Keratinocyte (primary cell): ENCODE measurements around the gene C19orf12. TPM values are rescaled to one million over a fixed set of nuclear protein-coding genes. Genes with fewer than 3 reads are reported as not detected.

Source experiments
- DNase-seq: peaks from one replicate; pipeline ENCODE4 v3.0.0-alpha.2; 2011; ENCODE audit warnings: low read depth, missing footprints, low spot score
- FAIRE-seq: peaks from 2 replicates; lab custom pipeline; 2011; peaks lifted over from hg19 to GRCh38; lab: Jason Lieb, UNC
- H2AFZ ChIP-seq: 2 replicates; pipeline ENCODE4 v1.6.0; 2012; ENCODE audit warnings: low read length, control low read depth, inconsistent platforms; ENCODE audit not compliant: control insufficient read depth
- H3K27ac ChIP-seq: 2 replicates; pipeline ENCODE4 v1.5.1; 2011; ENCODE audit warnings: low read length; ENCODE audit not compliant: control insufficient read depth, insufficient read depth
- H3K27me3 ChIP-seq: 3 replicates; pipeline ENCODE4 v1.6.0; 2011; ENCODE audit warnings: low read length; ENCODE audit not compliant: control insufficient read depth, insufficient read depth; ENCODE audit errors: extremely low read depth
- H3K36me3 ChIP-seq, 2 experiments: 2 replicates in 1 of 2; 3 replicates in 1 of 2; pipeline ENCODE4 v1.5.1; 2011; ENCODE audit warnings: low read length in 2 of 2, mild to moderate bottlenecking in 1 of 2; ENCODE audit not compliant: control insufficient read depth in 2 of 2, insufficient read depth in 2 of 2; ENCODE audit errors: extremely low read depth in 1 of 2
- H3K4me1 ChIP-seq: 3 replicates; pipeline ENCODE4 v1.5.1; 2011; ENCODE audit warnings: low read length; ENCODE audit not compliant: control insufficient read depth, insufficient read depth; ENCODE audit errors: extremely low read depth
- H3K4me2 ChIP-seq: 3 replicates; pipeline ENCODE4 v1.6.0; 2011; ENCODE audit warnings: low read depth, low read length; ENCODE audit not compliant: control insufficient read depth, insufficient read depth; ENCODE audit errors: extremely low read depth
- H3K4me3 ChIP-seq, 3 experiments: fragments of 200-600 bp in 1 of 3; sonication (generic) in 1 of 3; 2 replicates in 2 of 3; 3 replicates in 1 of 3; pipeline ENCODE4 v1.5.1; 2011 to 2016; ENCODE audit warnings: low read length in 3 of 3, mild to moderate bottlenecking in 3 of 3, control low read depth in 2 of 3, inconsistent platforms in 1 of 3, low read depth in 1 of 3, mixed read lengths in 1 of 3, mixed run types in 1 of 3, moderate library complexity in 1 of 3; ENCODE audit not compliant: control insufficient read depth in 2 of 3, insufficient read depth in 2 of 3; ENCODE audit errors: extremely low read depth in 1 of 3
- H3K79me2 ChIP-seq: 2 replicates; pipeline ENCODE4 v1.6.0; 2012; ENCODE audit warnings: low read length; ENCODE audit not compliant: control insufficient read depth, insufficient read depth
- H3K9ac ChIP-seq: 3 replicates; pipeline ENCODE4 v1.6.0; 2011; ENCODE audit warnings: low read length; ENCODE audit not compliant: control insufficient read depth, insufficient read depth; ENCODE audit errors: extremely low read depth
- H3K9me1 ChIP-seq: 3 replicates; pipeline ENCODE4 v1.6.0; 2011; ENCODE audit warnings: low read length; ENCODE audit not compliant: control insufficient read depth, insufficient read depth; ENCODE audit errors: extremely low read depth
- H3K9me3 ChIP-seq: 2 replicates; pipeline ENCODE4 v1.5.1; 2012; ENCODE audit warnings: low read depth, low read length; ENCODE audit not compliant: control insufficient read depth
- H4K20me1 ChIP-seq: 3 replicates; pipeline ENCODE4 v1.6.0; 2011; ENCODE audit warnings: low read length; ENCODE audit not compliant: control insufficient read depth, insufficient read depth; ENCODE audit errors: extremely low read depth
- EZH2 ChIP-seq: IDR thresholded peaks from one replicate; pipeline ENCODE4 v1.6.1; 2012; ENCODE audit warnings: inconsistent platforms, mild to moderate bottlenecking, low read length, moderate library complexity
- dilution Hi-C: fragments of 300-500 bp; cut with MboI; formaldehyde crosslinking; loops from one replicate; pipeline ENCODE4 v1.7.0; 2020; ENCODE audit warnings: low sequenced_read_pairs; ENCODE audit not compliant: extremely low pct_ligation_motif_present
- polyA plus RNA-seq, 5 experiments: library from polyadenylated mRNA; depleted of rRNA in 3 of 5; stranded (reverse) in 3 of 5; stranded (forward) in 1 of 5; unstranded in 1 of 5; fragments of >200 nt; gene quantifications; 1 replicate in 1 of 5; 2 replicates in 3 of 5; 3 replicates in 1 of 5; pipeline versions ENCODE4 v1.2.1 to v1.2.3, GENCODE V29; 2011 to 2012; ENCODE audit warnings: missing spikeins in 2 of 5, low read depth in 1 of 5, low replicate concordance in 1 of 5
- TF ChIP-seq, protein P1 (sequence below), 3 experiments: IDR thresholded peaks in 1 of 3; conservative IDR thresholded peaks in 1 of 3; optimal IDR thresholded peaks in 1 of 3; 2 replicates in 2 of 3; 3 replicates in 1 of 3; pipeline versions ENCODE3 to v1.5.1; 2011; ENCODE audit warnings: low read length in 3 of 3, mild to moderate bottlenecking in 3 of 3, moderate library complexity in 2 of 3, control low read depth in 1 of 3, inconsistent platforms in 1 of 3; ENCODE audit not compliant: insufficient read depth in 2 of 3; ENCODE audit errors: extremely low read depth in 1 of 3

C19orf12 gene
- polyA plus RNA-seq, 1 donor (not counting 4 experiments of a cell fraction or from before 2014, with no cell fraction given), result 12.3 TPM

DNA sequence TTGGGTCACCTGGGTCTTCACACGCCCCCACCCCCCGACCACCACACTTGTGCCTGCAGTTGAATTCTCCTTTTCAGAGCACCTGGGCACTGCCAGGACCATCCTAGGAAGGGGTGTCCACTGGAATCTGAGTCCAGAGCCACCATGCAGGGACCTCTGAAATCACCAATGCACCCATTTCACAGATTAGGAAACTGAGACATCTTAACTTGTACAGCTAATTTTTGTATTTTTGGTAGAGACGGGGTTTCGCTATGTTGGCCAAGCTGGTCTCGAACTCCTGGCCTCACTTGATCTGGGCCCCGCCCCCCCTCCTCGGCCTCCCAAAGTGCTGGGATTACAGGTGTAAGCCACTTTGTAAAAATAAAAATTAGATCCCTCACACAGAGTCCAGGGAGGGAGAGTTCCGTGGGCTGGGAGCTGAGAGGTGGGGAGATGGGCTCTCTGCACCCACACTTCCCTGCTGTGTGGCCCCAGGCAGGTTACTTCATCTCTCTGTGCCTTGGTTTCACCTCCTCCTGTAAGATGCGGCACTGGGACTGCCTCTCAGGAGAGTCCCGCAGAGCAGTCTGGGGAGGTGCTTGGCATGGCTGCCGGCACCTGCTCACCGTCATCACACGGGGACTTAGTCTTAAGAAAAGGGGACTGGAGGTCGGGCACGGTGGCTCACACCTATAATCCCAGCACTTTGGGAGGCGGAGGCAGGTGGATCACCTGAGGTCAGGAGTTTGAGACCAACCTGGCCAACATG, 45.9 kb upstream of the C19orf12 start:
- FAIRE-seq (no peak), DNase-seq (no peak)
- H3K79me2 ChIP-seq, result no peaks in the 10 kb centered on the region
- no peaks in the 10 kb centered on the region for H4K20me1 ChIP-seq
- no peak overlapping the region for H2AFZ ChIP-seq
- no peaks in the 10 kb centered on the region for H3K27me3 ChIP-seq
- no peaks in the 10 kb centered on the region for H3K9me1 ChIP-seq
- TF ChIP-seq EZH2, result no peak
- TF ChIP-seq, protein P1, sequence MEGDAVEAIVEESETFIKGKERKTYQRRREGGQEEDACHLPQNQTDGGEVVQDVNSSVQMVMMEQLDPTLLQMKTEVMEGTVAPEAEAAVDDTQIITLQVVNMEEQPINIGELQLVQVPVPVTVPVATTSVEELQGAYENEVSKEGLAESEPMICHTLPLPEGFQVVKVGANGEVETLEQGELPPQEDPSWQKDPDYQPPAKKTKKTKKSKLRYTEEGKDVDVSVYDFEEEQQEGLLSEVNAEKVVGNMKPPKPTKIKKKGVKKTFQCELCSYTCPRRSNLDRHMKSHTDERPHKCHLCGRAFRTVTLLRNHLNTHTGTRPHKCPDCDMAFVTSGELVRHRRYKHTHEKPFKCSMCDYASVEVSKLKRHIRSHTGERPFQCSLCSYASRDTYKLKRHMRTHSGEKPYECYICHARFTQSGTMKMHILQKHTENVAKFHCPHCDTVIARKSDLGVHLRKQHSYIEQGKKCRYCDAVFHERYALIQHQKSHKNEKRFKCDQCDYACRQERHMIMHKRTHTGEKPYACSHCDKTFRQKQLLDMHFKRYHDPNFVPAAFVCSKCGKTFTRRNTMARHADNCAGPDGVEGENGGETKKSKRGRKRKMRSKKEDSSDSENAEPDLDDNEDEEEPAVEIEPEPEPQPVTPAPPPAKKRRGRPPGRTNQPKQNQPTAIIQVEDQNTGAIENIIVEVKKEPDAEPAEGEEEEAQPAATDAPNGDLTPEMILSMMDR (optimal IDR thresholded peaks at IDR 0.05 in 1 of 3, IDR thresholded peaks at IDR 0.05 in 1 of 3, conservative IDR thresholded peaks at IDR 0.05 in 1 of 3; ENCODE audit: extremely low read depth in 1 of 3, insufficient read depth in 2 of 3, low read length in 3 of 3), result no peak
- H3K36me3 ChIP-seq, result no peaks in the 10 kb centered on the region
- H3K4me3 ChIP-seq, result no peak overlapping the region
- H3K4me2 ChIP-seq, result no peak overlapping the region
- H3K27ac ChIP-seq, result no peak overlapping the region
- no peaks in the 10 kb centered on the region for H3K4me1 ChIP-seq
- no peak overlapping the region for H3K9ac ChIP-seq
- dilution Hi-C loops, result no loop called here
- no peaks in the 10 kb centered on the region for H3K9me3 ChIP-seq

GRCh38 chr19:29759359-29759758, 44.3 kb upstream of the C19orf12 start:
- no peak overlapping the region for H3K27ac ChIP-seq
- H2AFZ ChIP-seq, result no peak overlapping the region
- FAIRE-seq (no peak), DNase-seq (no peak)
- H3K4me3 ChIP-seq, result no peak overlapping the region
- H3K9ac ChIP-seq, result no peak overlapping the region
- dilution Hi-C loops, result no loop called here
- no peaks in the 10 kb centered on the region for H3K79me2 ChIP-seq
- H3K4me1 ChIP-seq, result no peaks in the 10 kb centered on the region
- H3K4me2 ChIP-seq, result no peak overlapping the region
- H3K36me3 ChIP-seq, result no peaks in the 10 kb centered on the region
- no peaks in the 10 kb centered on the region for H3K27me3 ChIP-seq
- no peaks in the 10 kb centered on the region for H3K9me3 ChIP-seq
- no peaks in the 10 kb centered on the region for H3K9me1 ChIP-seq
- no peaks in the 10 kb centered on the region for H4K20me1 ChIP-seq
- TF ChIP-seq, protein P1 (optimal IDR thresholded peaks at IDR 0.05 in 1 of 3, IDR thresholded peaks at IDR 0.05 in 1 of 3, conservative IDR thresholded peaks at IDR 0.05 in 1 of 3; ENCODE audit: extremely low read depth in 1 of 3, insufficient read depth in 2 of 3, low read length in 3 of 3), result no peak
- TF ChIP-seq EZH2, result no peak
